Type B pancreatic cell (in vitro differentiated cells): ENCODE measurements around the gene CISH. TPM values are rescaled to one million over a fixed set of nuclear protein-coding genes. Genes with fewer than 3 reads are reported as not detected.

Experiments
- DNase-seq: peaks from one replicate; pipeline ENCODE4 v3.0.0; 2021; ENCODE audit warnings: mixed read lengths; ENCODE audit not compliant: unreplicated experiment; ENCODE audit errors: extremely low spot score
- H3K27ac Mint-ChIP-seq: 2 replicates; pipeline ENCODE4 v1.8.0; 2021; ENCODE audit warnings: mild to moderate bottlenecking, mixed read lengths
- H3K27me3 Mint-ChIP-seq: 2 replicates; pipeline ENCODE4 v1.8.0; 2021; ENCODE audit warnings: mixed read lengths
- H3K36me3 Mint-ChIP-seq: 2 replicates; pipeline ENCODE4 v1.8.0; 2021; ENCODE audit warnings: mixed read lengths
- H3K4me1 Mint-ChIP-seq: one replicate; pipeline ENCODE4 v1.8.0; 2021; ENCODE audit warnings: mixed read lengths; ENCODE audit not compliant: unreplicated experiment
- H3K4me3 Mint-ChIP-seq: 2 replicates; pipeline ENCODE4 v1.8.0; 2021; ENCODE audit warnings: mild to moderate bottlenecking, mixed read lengths
- H3K9me3 Mint-ChIP-seq: 2 replicates; pipeline ENCODE4 v1.8.0; 2021; ENCODE audit warnings: mixed read lengths
- CTCF ChIP-seq: fragments of 200-600 bp; sonication (generic); conservative IDR thresholded peaks from 2 replicates; pipeline ENCODE4 v1.5.0; 2021; ENCODE audit warnings: antibody characterized with exemption, mild to moderate bottlenecking
- total RNA-seq: library from RNA; stranded (reverse); gene quantifications from 2 replicates; pipeline ENCODE4 v1.2.1, GENCODE V29; 2021; ENCODE audit warnings: low replicate concordance

CISH gene
- total RNA-seq, 1 donor from 2014 or later = 7.0 TPM

GRCh38 chr3:50564321-50564720, 47.3 kb downstream of the CISH start:
- Mint-ChIP-seq H3K4me3 (no peak overlapping the region), H3K27ac (no peak overlapping the region), H3K9me3 (no peaks in the 10 kb centered on the region), H3K27me3 (peaks cover 21% of the 10 kb centered on the region), H3K36me3 (no peaks in the 10 kb centered on the region), H3K4me1 (peaks cover 6% of the 10 kb centered on the region)
- no peak for TF ChIP-seq CTCF
- DNase-seq = no peak

- no peak overlapping the region for H3K27ac Mint-ChIP-seq
- H3K4me1 Mint-ChIP-seq = peaks cover 6% of the 10 kb centered on the region
- no peak overlapping the region for H3K4me3 Mint-ChIP-seq
- no peaks in the 10 kb centered on the region for H3K36me3 Mint-ChIP-seq
- no peak for TF ChIP-seq CTCF
- no peak for DNase-seq
- peaks cover 24% of the 10 kb centered on the region for H3K27me3 Mint-ChIP-seq
- no peaks in the 10 kb centered on the region for H3K9me3 Mint-ChIP-seq
Observed at GRCh38 chr3:50563867-50564266, 47.7 kb downstream of the CISH start.

- DNase-seq = no peak
- Mint-ChIP-seq H3K9me3 (no peaks in the 10 kb centered on the region), H3K27me3 (peaks cover 24% of the 10 kb centered on the region), H3K27ac (no peak overlapping the region), H3K4me1 (peaks cover 3% of the 10 kb centered on the region), H3K36me3 (no peaks in the 10 kb centered on the region), H3K4me3 (no peak overlapping the region)
- TF ChIP-seq CTCF = no peak
Observed at GRCh38 chr3:50562861-50563260, 48.7 kb downstream of the CISH start.

- peaks cover 4% of the 10 kb centered on the region for H3K4me1 Mint-ChIP-seq
- TF ChIP-seq CTCF = no peak
- no peaks in the 10 kb centered on the region for H3K9me3 Mint-ChIP-seq
- no peak overlapping the region for H3K4me3 Mint-ChIP-seq
- no peak for DNase-seq
- no peaks in the 10 kb centered on the region for H3K36me3 Mint-ChIP-seq
- peaks cover 9% of the 10 kb centered on the region for H3K27me3 Mint-ChIP-seq
- H3K27ac Mint-ChIP-seq = no peak overlapping the region
Observed at GRCh38 chr3:50559702-50560101, 51.9 kb downstream of the CISH start.

GRCh38 chr3:50557915-50558314, 53.7 kb downstream of the CISH start:
- H3K4me3 Mint-ChIP-seq = no peak overlapping the region
- DNase-seq = no peak
- H3K9me3 Mint-ChIP-seq = no peaks in the 10 kb centered on the region
- peaks cover 6% of the 10 kb centered on the region for H3K27me3 Mint-ChIP-seq
- TF ChIP-seq CTCF = no peak
- H3K36me3 Mint-ChIP-seq = no peaks in the 10 kb centered on the region
- peaks cover 4% of the 10 kb centered on the region for H3K4me1 Mint-ChIP-seq
- H3K27ac Mint-ChIP-seq = no peak overlapping the region

GRCh38 chr3:50557106-50557505, 54.5 kb downstream of the CISH start:
- peaks cover 6% of the 10 kb centered on the region for H3K27me3 Mint-ChIP-seq
- no peak overlapping the region for H3K27ac Mint-ChIP-seq
- DNase-seq = no peak
- H3K4me1 Mint-ChIP-seq = peaks cover 4% of the 10 kb centered on the region
- no peaks in the 10 kb centered on the region for H3K9me3 Mint-ChIP-seq
- H3K4me3 Mint-ChIP-seq = no peak overlapping the region
- no peak for TF ChIP-seq CTCF
- H3K36me3 Mint-ChIP-seq = no peaks in the 10 kb centered on the region
